Superior temporal gyrus (tissue), 1 donor: ENCODE results near the gene PLA2G4A.
A peak's percentile ranks its signal among the peaks of the same experiment; 100 is the strongest.
"Not testable (repeated sequence)": the region's sequence is repeated elsewhere in the genome, so short reads cannot be mapped to it uniquely, and the experiment has no call there.

ENCODE experiments used
- DNase-seq: peaks from one replicate; pipeline ENCODE4 v3.0.0-alpha.2; 2016; ENCODE audit errors: extremely low spot score

Gene PLA2G4A

GRCh38 chr1:186921386-186921785, 92.6 kb downstream of the PLA2G4A start:
- not testable (repeated sequence) for DNase-seq

- not testable (repeated sequence) for DNase-seq
These were observed 94.1 kb downstream of the PLA2G4A start for GRCh38 chr1:186922814-186923213.

- DNase-seq, result peak; percentile 43
These were observed 94.7 kb downstream of the PLA2G4A start for GRCh38 chr1:186923486-186923885.

GRCh38 chr1:186925881-186926669, 97.3 kb downstream of the PLA2G4A start:
- DNase-seq, result peak; percentile 53

- DNase-seq, result no peak
These were observed 99.1 kb downstream of the PLA2G4A start for GRCh38 chr1:186927884-186928283.

- DNase-seq, result no peak
These were observed 101.5 kb downstream of the PLA2G4A start for GRCh38 chr1:186930238-186930637.

- no peak for DNase-seq
These were observed 108.4 kb downstream of the PLA2G4A start for GRCh38 chr1:186937016-186937670.

GRCh38 chr1:186943891-186944686, 115.3 kb downstream of the PLA2G4A start:
- DNase-seq, result no peak

- no peak for DNase-seq
These were observed 116.4 kb downstream of the PLA2G4A start for GRCh38 chr1:186945146-186945545.

- no peak for DNase-seq
These were observed 119.8 kb downstream of the PLA2G4A start for GRCh38 chr1:186948535-186948934.

- no peak for DNase-seq
These were observed 120.4 kb downstream of the PLA2G4A start for GRCh38 chr1:186949173-186949572.

GRCh38 chr1:186950547-186950946, 121.8 kb downstream of the PLA2G4A start:
- DNase-seq, result no peak

- DNase-seq, result no peak
These were observed 125.1 kb downstream of the PLA2G4A start for GRCh38 chr1:186953876-186954275.

- no peak for DNase-seq
These were observed 128.6 kb downstream of the PLA2G4A start for GRCh38 chr1:186957314-186957713.

GRCh38 chr1:186958520-186958919, 129.8 kb downstream of the PLA2G4A start:
- no peak for DNase-seq

GRCh38 chr1:186960861-186961260, 132.1 kb downstream of the PLA2G4A start:
- no peak for DNase-seq

- DNase-seq, result no peak
These were observed 137.1 kb downstream of the PLA2G4A start for GRCh38 chr1:186965847-186966246.

GRCh38 chr1:186966456-186966855, 137.7 kb downstream of the PLA2G4A start:
- DNase-seq, result no peak

- no peak for DNase-seq
These were observed 139.1 kb downstream of the PLA2G4A start for GRCh38 chr1:186967656-186968394.

- DNase-seq, result no peak
These were observed 146.0 kb downstream of the PLA2G4A start for GRCh38 chr1:186974774-186975181.

GRCh38 chr1:186975220-186975619, 146.5 kb downstream of the PLA2G4A start:
- DNase-seq, result no peak

- no peak for DNase-seq
These were observed 148.0 kb downstream of the PLA2G4A start for GRCh38 chr1:186976700-186977099.
